Astrocyte of the cerebellum (primary cell): ENCODE results near the gene SMCO1.
"Not testable (repeated sequence)": the region's sequence is repeated elsewhere in the genome, so short reads cannot be mapped to it uniquely, and the experiment has no call there.

Experiments
- DNase-seq: peaks from one replicate; pipeline ENCODE4 v3.0.0-alpha.2; 2011; ENCODE audit warnings: low read depth
- H3K4me3 ChIP-seq: 2 replicates; pipeline ENCODE4 v1.5.1; 2011; ENCODE audit warnings: mild to moderate bottlenecking, low read depth, low read length, moderate library complexity
- in situ Hi-C: cut with HindIII; loops from 2 replicates; pipeline ENCODE4 v1.10.0; 2017; ENCODE audit warnings: low sequenced_read_pairs
- TF ChIP-seq, protein P1 (sequence below): IDR thresholded peaks from 2 replicates; pipeline ENCODE4 v1.5.1; 2012; ENCODE audit warnings: low read length, low read depth, moderate library complexity, mild to moderate bottlenecking; ENCODE audit errors: missing control alignments

Gene SMCO1

GRCh38 chr3:196463804-196464203 is 51.3 kb downstream of the SMCO1 start:
- no peak overlapping the region for H3K4me3 ChIP-seq
- in situ Hi-C loops: no loop called here
- DNase-seq: no peak
- TF ChIP-seq, protein P1, sequence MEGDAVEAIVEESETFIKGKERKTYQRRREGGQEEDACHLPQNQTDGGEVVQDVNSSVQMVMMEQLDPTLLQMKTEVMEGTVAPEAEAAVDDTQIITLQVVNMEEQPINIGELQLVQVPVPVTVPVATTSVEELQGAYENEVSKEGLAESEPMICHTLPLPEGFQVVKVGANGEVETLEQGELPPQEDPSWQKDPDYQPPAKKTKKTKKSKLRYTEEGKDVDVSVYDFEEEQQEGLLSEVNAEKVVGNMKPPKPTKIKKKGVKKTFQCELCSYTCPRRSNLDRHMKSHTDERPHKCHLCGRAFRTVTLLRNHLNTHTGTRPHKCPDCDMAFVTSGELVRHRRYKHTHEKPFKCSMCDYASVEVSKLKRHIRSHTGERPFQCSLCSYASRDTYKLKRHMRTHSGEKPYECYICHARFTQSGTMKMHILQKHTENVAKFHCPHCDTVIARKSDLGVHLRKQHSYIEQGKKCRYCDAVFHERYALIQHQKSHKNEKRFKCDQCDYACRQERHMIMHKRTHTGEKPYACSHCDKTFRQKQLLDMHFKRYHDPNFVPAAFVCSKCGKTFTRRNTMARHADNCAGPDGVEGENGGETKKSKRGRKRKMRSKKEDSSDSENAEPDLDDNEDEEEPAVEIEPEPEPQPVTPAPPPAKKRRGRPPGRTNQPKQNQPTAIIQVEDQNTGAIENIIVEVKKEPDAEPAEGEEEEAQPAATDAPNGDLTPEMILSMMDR: no peak

DNA sequence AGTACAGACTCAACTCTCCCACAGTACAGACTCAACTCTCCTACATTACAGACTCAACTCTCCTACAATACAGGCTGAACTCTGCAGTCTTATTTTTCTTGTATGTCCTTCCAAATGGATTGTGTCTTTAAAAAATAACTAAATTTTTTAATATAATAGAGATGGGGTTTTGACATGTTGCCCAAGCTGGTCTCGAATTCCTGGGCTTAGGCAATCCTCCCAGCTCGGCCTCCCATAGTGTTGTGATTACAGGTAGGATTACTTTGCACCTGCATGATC is 51.7 kb downstream of the SMCO1 start:
- DNase-seq: no peak

DNA sequence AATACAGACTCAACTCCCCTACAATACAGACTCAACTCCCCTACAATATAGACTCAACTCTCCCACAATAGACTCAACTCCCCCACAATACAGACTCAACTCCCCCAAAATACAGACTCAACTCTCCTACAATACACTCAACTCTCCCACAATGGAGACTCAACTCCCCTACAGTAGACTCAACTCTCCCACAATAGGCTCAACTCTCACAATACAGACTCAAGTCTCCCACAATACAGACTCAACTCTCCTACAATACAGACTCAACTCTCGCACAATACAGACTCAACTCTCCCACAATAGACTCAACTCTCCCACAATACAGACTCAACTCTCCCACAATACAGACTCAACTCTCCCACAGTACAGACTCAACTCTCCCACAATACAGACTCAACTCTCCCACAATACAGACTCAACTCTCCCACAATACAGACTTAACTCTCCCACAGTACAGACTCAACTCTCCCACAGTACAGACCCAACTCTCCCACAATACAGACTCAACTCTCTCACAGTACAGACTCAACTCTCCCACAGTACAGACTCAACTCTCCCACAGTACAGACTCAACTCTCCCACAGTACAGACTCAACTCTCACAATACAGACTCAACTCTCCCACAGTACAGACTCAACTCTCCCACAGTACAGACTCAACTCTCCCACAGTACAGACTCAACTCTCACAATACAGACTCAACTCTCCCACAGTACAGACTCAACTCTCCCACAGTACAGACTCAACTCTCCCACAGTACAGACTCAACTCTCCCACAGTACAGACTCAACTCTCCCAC is 52.3 kb downstream of the SMCO1 start:
- in situ Hi-C loops, H3K4me3 ChIP-seq, DNase-seq: not testable (repeated sequence)

More for the DNA sequence above, 51.7 kb downstream of the SMCO1 start:
- in situ Hi-C loops: no loop called here
- TF ChIP-seq, protein P1: no peak
- no peak overlapping the region for H3K4me3 ChIP-seq

GRCh38 chr3:196458063-196458462 is 57.1 kb downstream of the SMCO1 start:
- no peak for DNase-seq
- in situ Hi-C loops: no loop called here
- TF ChIP-seq, protein P1: no peak

DNA sequence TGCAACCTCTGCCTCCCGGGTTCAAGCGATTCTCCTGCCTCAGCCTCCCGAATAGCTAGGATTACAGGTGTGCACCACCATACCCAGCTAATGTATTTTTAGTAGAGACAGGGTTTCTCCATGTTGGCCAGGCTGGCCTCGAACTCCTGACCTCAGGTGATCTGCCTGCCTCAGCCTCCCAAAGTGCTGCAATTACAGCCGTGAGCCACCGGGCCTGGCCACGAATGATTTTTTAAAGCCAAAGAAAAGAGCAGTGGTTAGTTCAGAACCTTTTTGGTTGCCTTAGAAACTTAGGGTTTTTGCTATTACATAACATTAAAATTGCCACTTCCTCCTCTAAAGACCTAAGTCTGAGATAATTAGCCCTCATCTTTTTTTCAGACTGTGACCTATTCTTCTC is 57.7 kb downstream of the SMCO1 start:
- H3K4me3 ChIP-seq, in situ Hi-C loops, DNase-seq: not testable (repeated sequence)

More at GRCh38 chr3:196458063-196458462, 57.1 kb downstream of the SMCO1 start:
- H3K4me3 ChIP-seq: no peak overlapping the region
